Fibroblast of peridontal ligament (primary cell): Measurements from ENCODE around the gene MACO1.
"Not testable (repeated sequence)": the region's sequence is repeated elsewhere in the genome, so short reads cannot be mapped to it uniquely, and the experiment has no call there.

Experiments used
- DNase-seq: peaks from one replicate; pipeline ENCODE4 v3.0.0-alpha.2; 2010; ENCODE audit errors: extremely low read depth

Gene MACO1

DNA sequence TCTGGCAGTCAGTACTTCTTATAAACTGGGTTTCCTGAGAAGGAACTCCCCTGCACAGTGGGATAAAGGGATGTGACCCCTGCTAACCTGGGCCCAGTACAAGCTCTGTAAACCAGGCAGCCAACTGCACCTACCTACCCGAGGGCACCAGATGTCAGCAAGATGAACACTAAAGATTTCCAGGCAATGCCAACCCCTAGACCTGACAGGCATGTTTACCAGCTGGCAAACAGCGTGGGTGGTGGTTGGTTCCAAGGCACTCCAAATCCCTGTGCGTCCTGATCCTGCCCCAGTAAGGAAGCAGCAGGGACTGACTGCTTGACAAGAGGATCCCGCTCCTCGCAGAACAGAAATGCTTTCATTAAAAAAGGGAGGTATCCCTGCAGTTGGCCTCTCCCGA, 7.5 kb upstream of the MACO1 start:
- DNase-seq, result not testable (repeated sequence)

DNA sequence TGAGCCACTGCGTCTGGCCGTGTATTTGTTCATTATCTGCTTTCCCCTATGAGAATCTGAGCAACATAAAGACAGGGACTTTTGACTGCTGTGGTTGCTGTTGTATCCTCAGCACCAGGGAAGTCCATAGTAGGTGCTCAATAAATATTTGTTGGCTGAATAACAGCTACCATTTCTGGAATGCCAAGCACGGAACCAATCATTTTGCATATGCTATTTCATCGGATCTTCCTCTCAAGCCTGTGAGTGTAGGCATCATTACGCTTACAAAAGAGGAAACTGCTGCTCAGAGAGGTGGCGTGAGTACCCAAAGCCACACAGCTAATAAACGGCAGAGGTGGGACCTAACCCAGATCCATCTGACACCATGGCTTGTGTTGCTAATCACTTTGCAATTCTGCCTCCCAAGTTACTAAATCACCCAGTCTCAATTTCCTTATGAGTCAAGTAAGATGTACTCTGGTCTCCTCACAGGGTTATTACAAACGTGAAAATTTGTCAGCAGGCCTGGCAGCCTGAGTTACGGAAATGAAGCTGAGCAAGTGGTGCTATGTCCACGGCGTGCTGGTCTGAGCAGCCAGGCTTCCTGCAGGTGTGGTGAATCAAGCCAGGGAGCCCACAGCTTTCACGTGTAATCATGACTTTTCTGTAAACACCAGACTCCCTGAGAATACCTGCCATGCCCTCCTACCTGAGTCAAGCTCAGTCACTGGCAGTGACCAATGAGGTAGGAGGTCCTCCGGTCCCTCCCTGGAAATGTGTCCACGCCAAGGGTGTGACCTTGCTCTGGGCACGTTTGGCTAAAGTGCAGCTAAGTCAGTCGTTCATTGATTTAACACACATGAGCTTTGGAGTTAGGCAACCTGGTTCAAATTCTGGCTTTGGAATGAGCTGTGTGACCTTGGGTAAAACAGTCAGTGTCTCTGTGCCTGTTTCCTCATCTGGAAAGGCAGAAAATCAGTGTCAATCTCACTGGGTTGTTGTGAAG, 5.3 kb upstream of the MACO1 start:
- DNase-seq, result no peak

DNA sequence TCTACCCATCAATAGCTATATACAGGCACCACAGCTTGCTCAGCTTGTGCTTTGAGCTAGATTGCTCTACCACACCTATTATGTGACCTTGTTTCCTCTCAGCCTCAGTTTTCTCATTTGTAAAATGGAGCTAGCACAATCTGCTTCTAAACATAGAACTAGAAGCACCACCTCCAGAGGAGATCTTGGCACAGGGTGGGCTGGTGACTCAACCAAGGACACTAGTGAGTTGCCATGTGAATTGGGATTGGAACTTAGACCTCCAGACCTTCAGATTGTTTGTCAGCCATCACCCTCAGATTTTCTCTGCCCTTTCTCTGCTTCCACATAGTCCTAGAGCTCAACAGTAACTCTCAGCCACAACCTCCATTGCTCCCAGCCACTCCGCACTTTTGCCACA, 3.0 kb upstream of the MACO1 start:
- no peak for DNase-seq

DNA sequence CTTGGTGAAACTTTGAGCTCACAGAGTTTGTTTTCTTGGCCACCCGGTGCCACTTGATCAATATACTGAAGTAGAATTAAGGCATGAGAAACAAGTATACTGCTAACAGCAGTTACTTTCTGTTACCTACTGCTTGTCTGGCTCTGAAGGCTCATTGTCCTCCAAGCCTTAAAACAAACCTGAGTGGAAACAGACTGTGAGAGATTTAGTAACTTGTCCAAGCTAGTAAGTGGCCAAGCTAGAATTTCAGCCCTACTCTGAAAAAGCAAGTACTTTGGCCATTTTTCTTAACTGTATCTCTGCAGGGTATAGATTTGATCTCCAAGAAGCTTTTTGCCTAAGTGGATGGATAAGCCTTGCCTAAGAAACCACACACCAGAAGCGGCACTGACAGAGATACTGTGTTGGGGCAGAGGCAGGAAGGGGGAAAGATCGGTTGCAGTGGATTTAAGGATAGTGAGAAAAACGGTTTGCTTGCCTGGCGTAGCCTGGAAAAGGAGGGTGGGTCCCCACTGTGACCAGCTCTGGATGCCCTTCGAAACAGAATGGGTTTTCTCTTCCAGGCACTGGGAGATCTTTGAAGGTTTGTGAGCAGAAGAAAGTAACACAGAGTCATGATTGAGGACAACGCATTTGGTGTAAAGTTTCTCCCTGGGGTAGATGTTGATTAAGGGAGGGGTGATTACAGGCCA, 2.1 kb upstream of the MACO1 start:
- DNase-seq, result no peak

DNA sequence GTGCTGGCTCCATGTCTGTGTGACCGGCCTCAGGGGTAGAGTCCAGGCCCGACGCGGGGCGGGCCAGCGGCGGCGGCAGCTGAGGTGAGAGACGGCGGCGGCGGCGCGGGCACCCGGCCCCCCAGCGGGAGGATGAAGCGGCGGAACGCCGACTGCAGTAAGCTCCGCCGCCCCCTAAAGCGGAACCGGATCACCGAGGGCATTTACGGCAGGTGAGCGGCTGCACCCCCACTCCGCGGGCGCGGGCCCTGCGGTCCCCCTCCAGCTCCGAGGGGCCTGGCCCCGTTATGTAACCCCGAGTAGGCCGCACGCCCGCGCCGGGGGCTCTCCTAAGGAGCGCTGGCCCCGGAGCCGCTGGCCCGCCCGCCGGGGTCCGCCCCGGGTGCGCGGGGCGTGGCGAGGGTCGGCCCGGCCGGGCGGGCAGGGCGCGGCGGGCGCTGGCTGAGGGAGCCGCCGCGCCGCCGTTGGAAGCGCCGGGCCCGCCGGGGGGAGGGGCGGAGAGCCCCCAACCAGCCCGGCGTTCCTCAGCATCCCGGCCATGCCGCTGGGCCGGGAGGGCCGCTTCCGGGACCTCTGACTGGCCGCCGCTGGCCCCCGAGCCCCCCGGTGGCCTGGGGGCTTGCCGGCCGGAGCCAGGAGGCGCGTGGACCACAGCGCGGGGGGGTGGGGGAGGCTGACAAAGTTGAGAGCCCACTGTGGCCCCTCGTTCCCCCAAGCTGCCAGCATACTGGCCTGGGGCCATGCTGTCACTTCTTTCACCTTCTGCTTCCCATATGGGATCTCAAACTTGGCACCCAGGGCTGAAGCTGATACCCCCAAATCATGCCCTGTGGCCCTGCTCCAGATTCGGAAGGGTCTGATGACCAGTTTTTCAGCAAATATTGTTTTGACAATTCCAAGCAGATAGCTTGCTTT, 527 bp downstream of the MACO1 start:
- no peak for DNase-seq

DNA sequence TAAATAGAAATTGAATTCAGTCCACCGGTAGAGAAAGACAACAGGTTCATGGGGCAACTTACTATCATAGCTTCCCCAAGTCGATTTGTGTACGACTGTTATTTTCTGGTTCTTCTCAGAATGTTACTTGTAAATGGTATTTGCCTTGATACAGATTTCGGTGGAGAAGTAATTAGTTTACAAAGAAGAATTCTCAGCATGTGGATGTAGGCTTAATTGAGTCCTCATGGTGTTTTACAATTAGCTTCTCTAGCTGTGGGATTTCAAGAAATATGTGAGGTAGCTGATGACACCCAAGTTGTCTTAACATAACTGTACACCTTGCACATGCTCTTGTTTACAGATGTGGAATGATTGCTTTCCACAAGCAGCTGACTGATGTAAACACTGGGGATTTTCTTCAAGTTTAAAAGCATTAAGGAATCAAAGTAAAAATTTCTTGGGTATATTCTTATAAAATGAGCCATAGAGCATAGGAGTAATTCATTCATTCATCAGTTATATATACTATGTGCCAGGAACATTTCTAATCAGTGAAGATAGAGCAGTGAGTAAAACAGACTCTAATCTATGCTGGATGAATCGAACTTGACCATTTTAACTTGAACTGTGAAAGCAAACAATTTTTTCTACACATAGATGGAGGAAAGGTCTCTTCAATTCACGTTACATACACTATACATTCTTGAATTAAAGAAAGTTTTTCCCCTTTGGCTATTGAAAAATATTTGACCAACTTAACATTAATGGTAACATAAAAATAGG, 1.4 kb downstream of the MACO1 start:
- peak; percentile 13 for DNase-seq

DNA sequence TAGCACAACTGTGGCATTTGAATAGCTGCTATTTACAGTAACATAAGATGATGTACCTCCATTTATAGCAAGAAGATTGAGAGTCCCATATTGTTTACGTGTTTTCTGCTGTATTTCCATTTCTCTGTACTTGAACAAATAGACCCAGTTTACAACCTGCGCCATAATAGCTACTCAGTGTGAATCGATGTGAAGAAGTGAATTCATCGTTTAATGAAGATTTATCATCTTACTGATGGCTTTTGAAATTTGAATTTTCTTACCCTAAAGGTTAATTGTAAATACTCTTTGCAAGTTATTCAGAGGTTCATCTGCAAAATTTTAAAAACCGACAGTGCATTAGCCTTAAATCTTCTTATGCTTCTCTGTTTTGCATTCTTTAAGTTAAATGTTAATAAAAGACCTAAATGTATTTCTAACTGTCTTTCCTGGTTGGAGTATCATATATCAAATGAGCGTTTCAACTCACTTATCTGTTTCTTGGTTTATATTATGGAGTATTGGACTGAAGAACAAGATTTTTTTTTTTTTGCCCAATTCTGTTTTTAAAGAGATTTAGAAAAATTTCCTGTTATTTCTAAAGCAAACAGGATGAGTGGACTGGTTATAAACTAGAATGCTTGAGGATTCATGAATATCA, 2.2 kb downstream of the MACO1 start:
- DNase-seq, result no peak

DNA sequence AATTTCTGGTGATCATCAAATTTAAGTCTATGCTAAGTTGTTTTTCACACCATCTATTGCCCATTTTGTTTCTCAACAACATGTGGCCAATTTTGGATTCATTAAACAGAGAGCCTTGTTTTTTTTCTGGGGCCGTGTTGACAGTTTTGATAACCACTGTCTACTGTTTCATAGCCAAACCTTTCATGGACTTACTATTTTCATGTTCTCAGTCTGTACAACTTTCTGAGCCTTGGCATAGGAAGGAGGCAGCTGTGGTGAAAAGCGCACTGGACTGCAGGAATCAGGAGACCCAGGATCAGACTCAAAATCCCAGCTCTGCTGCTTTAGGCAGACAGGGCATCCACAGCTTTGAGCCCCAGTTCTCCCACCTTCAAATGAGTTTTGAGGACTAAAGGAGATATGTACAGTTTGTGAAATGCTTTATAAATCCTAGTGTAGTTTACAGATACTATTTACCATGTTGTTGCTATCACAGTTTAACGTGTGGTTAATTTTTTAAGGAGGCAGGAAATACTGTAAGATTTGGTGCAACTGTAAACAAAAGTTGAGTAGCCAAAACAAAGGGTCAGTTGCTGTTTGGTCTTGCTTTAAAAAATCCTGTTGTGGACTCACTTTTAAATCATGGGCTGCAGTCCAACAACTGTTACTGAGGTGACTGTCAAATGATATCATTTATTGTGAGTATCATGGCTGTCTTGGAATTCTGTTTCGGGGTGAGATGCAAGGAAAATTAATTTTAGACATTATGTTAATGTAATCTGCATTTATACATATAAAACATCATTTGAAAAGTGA, 2.9 kb downstream of the MACO1 start:
- peak; percentile 25 for DNase-seq

DNA sequence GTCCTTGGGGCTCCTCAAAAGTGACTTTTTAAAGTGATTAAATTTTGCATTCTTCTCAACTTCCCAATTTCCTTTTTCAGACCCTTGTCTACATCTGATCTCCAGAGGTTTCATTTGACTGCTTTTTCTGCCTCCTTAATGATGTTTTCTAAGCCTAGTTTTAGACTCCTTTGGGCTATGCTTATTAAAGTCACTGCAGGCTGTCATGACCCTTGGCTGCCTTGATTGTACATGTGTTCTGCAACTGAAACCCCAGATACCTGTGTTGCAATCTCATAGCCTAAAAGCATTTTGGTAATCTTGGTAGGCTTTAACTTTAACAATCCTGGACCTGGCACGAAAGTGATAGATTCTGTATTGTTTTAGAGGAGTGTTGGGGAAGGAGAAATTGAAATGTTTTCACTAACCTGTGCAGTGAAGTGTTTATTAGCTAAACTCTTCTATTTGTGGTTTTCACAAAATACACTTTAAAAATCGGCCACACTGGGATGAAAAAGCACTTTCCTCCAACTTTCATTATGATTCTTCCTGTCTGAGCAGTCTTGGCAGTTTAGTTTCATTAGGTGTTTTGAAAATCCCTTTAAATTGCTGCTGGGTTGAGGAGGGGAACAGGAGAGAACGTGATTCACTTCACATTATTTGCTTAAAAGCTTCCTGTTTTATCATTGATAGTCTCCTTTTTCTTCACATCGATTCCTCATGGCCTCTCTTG, 4.9 kb downstream of the MACO1 start:
- no peak for DNase-seq

DNA sequence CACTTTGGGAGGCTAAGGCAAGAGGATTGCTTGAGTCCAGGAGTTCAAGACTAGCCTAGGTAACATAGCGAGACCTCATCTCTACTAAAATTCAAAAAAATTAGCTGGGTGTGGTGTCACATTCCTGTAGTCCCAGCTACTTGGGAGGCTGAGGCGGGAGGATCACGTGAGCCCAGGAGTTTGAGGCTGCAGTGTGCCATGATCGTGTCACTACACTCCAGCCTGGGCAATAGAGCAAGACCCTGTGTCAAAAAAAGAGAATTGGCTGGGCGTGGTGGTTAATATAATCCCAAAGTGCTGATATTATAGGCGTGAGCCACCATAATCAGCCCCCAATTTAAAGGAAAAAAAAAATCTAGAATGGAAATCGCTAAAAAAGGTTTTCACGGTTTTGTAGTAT, 7.0 kb downstream of the MACO1 start:
- no peak for DNase-seq

DNA sequence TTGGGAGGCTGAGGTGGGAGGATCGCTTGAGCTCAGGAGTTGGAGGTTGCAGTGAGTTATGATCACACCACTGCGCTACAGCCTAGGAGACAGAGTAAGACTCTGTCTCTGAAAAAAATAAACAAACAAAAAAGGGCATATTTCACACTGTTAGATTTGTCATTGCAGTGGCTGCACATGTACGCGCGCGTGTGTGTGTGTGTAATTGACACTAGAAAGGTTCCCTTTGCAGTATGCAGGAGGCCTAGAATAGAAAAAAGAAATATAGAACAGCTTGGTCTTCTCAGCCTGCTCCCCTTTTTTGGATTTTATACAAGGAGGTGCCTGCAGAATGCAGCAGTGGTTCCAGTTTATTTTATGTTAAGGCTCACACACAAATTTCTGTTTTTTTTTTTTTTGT, 8.6 kb downstream of the MACO1 start:
- no peak for DNase-seq

DNA sequence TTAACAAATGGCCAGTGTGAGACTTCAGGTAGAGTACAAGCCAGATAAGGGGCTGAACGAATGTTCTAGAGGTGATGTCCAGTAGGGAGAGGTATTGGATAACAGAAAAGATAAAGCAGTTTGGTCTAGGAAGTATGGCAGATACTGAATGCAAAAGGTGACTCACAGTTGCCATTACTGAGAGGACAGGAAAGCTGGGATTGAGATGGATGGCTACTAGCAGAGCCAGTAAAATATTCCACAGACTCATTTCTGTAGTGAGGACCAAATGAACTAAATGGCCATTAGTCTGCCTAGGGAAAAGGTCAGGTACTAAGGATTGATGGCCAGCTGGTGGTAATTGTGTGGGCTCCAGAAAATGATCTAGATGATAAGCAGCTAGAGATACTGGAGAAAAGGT, 11.5 kb downstream of the MACO1 start:
- no peak for DNase-seq

DNA sequence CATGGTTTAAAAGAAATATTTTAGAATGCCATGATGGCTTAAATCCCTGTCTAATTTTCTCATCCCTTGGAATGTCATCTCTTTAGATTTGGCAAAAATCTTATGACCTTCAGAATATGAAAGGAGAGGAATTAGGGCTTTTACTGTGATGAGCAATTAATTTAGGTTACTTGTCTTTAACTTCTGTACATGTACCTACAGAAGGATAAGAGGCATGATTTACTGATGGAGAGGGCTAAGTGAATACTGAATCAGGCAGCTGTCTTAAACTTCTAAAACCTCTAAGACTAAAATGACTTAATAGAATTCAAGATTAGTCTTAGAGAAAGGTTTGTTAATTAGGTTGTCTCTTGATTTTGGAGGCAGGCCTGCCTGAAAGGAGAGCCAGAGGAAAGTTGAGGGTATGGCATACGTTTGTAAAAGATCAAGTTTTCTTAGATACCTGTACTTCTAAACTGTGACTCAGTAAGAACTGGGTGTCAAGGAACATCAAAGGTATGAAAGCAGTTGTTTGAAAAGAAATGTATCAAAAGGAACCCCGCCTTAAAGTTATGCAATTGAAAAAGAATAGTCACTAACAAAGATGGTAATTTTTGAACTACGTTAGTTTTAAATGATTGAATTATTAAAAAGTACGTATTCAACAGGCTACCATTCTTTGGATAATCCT, 12.5 kb downstream of the MACO1 start:
- DNase-seq, result no peak

DNA sequence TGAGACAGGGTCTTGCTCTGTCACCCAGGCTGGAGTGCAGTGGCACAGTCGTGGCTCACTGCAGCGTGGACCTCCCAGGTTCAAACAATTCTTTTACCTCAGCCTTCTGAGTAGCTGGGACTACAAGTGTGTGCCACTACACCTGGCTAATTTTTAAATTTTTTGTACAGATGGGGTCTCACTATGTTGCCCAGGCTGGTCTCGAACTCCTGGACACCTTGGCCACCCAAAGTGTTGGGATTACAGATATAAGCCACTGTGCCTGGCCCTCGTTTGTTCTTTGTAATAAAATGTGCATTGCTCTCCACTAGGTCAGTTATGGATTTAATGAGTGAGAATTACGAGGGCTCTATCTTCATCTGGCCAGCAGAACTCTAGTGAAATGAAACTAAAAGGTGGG, 13.9 kb downstream of the MACO1 start:
- not testable (repeated sequence) for DNase-seq

DNA sequence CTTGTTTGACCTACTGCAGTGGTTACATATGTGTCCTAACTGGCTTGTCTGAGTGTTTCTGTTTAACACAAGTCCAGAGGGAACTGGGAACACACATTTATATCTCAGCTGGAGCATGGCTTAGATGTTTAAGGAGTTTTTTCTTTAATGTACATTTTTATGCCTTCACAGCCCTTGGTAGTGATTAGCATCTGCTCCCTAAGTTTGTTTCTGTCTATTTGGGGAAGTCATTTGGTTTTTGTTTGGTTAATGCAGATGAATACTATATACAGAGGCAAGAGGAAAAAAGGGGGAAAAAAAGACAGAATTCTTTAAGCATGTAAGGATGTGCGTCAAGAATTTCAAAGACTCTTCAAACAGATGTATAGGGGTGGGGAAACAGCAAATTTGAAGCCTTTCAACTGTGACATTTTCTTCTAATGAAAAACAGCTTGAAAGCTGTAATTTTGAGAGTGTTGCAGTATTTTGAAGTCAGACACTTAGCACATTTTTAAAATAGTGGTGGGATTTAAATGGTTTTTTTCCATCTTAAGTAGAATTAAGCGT, 15.4 kb downstream of the MACO1 start:
- no peak for DNase-seq

DNA sequence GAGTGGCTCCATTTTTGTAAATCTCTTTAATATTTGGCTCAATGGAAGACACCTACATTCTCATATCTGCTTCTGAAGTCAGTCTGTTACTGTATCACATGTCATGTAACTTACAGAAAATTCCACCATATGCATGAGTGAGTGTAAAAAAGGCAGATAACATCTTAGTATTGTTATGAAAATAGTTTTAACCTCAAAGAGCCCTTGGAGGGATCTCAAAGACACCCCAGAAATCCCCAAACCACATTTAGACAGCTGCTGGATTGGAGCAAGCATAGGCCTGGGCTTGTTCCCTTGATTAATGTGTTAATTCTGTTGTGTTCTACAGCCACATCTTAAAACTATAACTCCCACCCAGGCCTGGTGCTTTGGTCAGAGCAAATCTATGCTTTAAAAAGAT, 16.9 kb downstream of the MACO1 start:
- DNase-seq, result no peak

DNA sequence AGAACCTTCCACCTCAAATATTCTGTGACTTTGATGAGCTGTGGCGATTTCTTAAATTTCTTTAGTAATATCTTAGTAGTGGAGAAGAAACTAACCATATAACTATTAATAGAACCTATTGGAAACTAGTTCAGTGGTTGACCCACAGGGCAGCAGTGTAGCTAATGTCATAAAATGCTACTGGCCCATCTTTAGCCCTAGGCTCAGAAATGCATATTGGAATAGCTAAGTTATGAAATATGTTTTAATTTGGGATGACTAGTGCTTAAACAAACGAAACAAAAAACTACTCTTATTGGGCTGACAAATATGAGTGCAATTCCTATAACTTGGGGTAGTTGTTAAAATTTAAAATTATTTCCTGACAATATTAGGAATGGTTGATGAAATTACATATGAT, 20.2 kb downstream of the MACO1 start:
- DNase-seq, result no peak

DNA sequence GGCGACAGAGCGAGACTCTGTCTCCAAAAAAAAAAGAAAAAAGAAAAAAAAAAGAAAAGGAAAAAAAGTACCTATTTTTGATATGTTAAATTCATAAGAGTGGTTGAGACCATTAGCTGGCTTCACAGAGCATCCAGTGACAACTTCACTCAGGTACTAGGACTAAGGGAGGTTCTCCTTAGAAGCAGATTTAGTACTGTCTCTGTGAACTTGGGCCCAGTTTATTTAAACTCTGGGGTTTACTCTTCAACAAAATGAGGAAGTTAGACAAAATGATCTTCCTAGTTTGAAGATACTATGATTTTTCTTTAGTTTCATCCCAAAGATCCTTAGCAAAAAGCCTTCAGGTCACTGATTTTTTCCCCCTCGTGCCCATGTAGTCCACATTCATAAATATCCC, 21.2 kb downstream of the MACO1 start:
- DNase-seq, result no peak
